K562 (cell line): ENCODE data around the gene MZB1. TPM values are rescaled to one million over a fixed set of nuclear protein-coding genes. Genes with fewer than 3 reads are reported as not detected.

Source experiments
- ATAC-seq: fragments of 200-7000 bp; cut with Tn5 transposase; 3 replicates; pipeline ENCODE4 v1.9.1; 2020; ENCODE audit warnings: moderate library complexity
- BruUV-seq: library from RNA; stranded (reverse); fragments of 400-500 nt; replicated peaks from 2 replicates; lab custom pipeline; 2021; lab: Mats Ljungman, UMichigan
- CTCF ChIA-PET: fragments of 300-600 bp; formaldehyde crosslinking; extraction: SDS; loops from one replicate; lab custom pipeline; 2021; ENCODE audit warnings: low intra/inter-chr PET ratio; lab: Yijun Ruan, JAX
- POLR2A ChIA-PET: fragments of 300-600, 350-650 bp; sonication (Branson Sonifier 250); formaldehyde crosslinking; extraction: SDS; loops from one replicate; lab custom pipeline; 2021; ENCODE audit warnings: antibody characterized with exemption, inconsistent platforms; lab: Yijun Ruan, JAX
- DNase-seq, 4 experiments: peaks; one replicate each; pipeline versions ENCODE4 v3.0.0 to v3.0.0-alpha.2; 2011 to 2018; ENCODE audit warnings: low spot score in 3 of 4, mixed read lengths in 3 of 4; ENCODE audit errors: extremely low read depth in 1 of 4
- FAIRE-seq: peaks from 2 replicates; lab custom pipeline; 2011; peaks lifted over from hg19 to GRCh38; lab: Jason Lieb, UNC
- H2AFZ ChIP-seq: 2 replicates; pipeline ENCODE4 v1.6.0; 2011; ENCODE audit warnings: low read depth, low read length, control low read depth, inconsistent platforms
- H3K27ac ChIP-seq: fragments of 200-600 bp; 3 replicates; pipeline ENCODE4 v1.8.0; 2011; ENCODE audit warnings: low read depth, mild to moderate bottlenecking, control low read depth, inconsistent platforms, low read length, moderate library complexity, mixed read lengths; ENCODE audit errors: extremely low read depth
- H3K27me3 ChIP-seq, 2 experiments: fragments of 300-600 bp in 1 of 2; 2 replicates in 1 of 2; 3 replicates in 1 of 2; pipeline versions ENCODE4 v1.6.0 to v1.8.0; 2011; ENCODE audit warnings: inconsistent platforms in 2 of 2, low read length in 2 of 2, mild to moderate bottlenecking in 1 of 2, mixed read lengths in 1 of 2, moderate library complexity in 1 of 2; ENCODE audit not compliant: control insufficient read depth in 2 of 2, insufficient read depth in 2 of 2
- H3K36me3 ChIP-seq: fragments of 300-600 bp; 3 replicates; pipeline ENCODE4 v1.8.0; 2011; ENCODE audit warnings: mild to moderate bottlenecking, low read length, inconsistent platforms; ENCODE audit not compliant: control insufficient read depth, insufficient read depth
- H3K4me1 ChIP-seq, 2 experiments: fragments of 200-600 bp in 1 of 2; replicated peaks in 1 of 2; 2 replicates in 1 of 2; 3 replicates in 1 of 2; pipeline versions ENCODE4 v1.5.1 to v1.8.0; 2011; ENCODE audit warnings: inconsistent platforms in 2 of 2, low read length in 2 of 2, mild to moderate bottlenecking in 1 of 2, mixed read lengths in 1 of 2, moderate library complexity in 1 of 2; ENCODE audit not compliant: control insufficient read depth in 2 of 2, insufficient read depth in 2 of 2
- H3K4me2 ChIP-seq: 2 replicates; pipeline ENCODE4 v1.6.1; 2011; ENCODE audit warnings: low read length, control low read depth, inconsistent platforms, mixed read lengths; ENCODE audit not compliant: insufficient read depth
- H3K4me3 ChIP-seq: fragments of 200-600 bp; sonication (generic), shearing (Covaris generic); 2 replicates; pipeline ENCODE4 v1.5.1; 2016; ENCODE audit warnings: control low read depth, inconsistent platforms
- H3K79me2 ChIP-seq: fragments of 200-600 bp; 3 replicates; pipeline ENCODE4 v1.8.0; 2011; ENCODE audit warnings: low read length, inconsistent platforms; ENCODE audit not compliant: control insufficient read depth, insufficient read depth
- H3K9ac ChIP-seq, 2 experiments: 2 replicates each; pipeline versions ENCODE4 v1.6.0 to v1.6.1; 2011; ENCODE audit warnings: low read depth in 2 of 2, low read length in 2 of 2, control low read depth in 1 of 2, inconsistent platforms in 1 of 2, mild to moderate bottlenecking in 1 of 2, mixed read lengths in 1 of 2; ENCODE audit not compliant: insufficient read depth in 1 of 2
- H3K9me1 ChIP-seq: one replicate; pipeline ENCODE4 v1.6.0; 2011; ENCODE audit warnings: inconsistent platforms, mild to moderate bottlenecking, low read length, moderate library complexity; ENCODE audit not compliant: control insufficient read depth, insufficient read depth
- H3K9me3 ChIP-seq: replicated peaks from 2 replicates; pipeline ENCODE4 v1.5.1; 2011; ENCODE audit warnings: low read depth, low read length, inconsistent platforms; ENCODE audit not compliant: control insufficient read depth, insufficient read depth
- H4K20me1 ChIP-seq: replicated peaks from 2 replicates; pipeline ENCODE4 v1.6.1; 2011; ENCODE audit warnings: low read length, inconsistent platforms, mixed read lengths; ENCODE audit not compliant: control insufficient read depth, insufficient read depth
- ARNT ChIP-seq, 2 experiments: fragments of 450-650 bp; IDR thresholded peaks; 2 replicates each; pipeline ENCODE4 v1.6.1; 2016; ENCODE audit warnings: mild to moderate bottlenecking in 1 of 2
- CEBPG ChIP-seq, 3 experiments: fragments of 200-800 bp in 1 of 3; sonication (Bioruptor generic) in 1 of 3; sonication (generic) in 1 of 3; formaldehyde crosslinking in 1 of 3; IDR thresholded peaks in 2 of 3; conservative IDR thresholded peaks in 1 of 3; 2 replicates each; pipeline versions ENCODE4 v1.6.1 to v1.8.0; 2016 to 2022; ENCODE audit warnings: missing compliant biosample characterization in 2 of 3, missing genetic modification characterization in 2 of 3, mild to moderate bottlenecking in 1 of 3, missing genetic modification reagents in 1 of 3
- E2F4 ChIP-seq: sonication (generic); formaldehyde crosslinking; IDR thresholded peaks from 2 replicates; pipeline ENCODE4 v1.8.0; 2022; ENCODE audit warnings: mild to moderate bottlenecking, low read depth, missing genetic modification reagents
- HINFP ChIP-seq: fragments of 450-650 bp; conservative IDR thresholded peaks from 2 replicates; pipeline ENCODE4 v1.6.1; 2016; ENCODE audit warnings: missing genetic modification characterization, low read depth, mild to moderate bottlenecking, control low read depth, missing compliant biosample characterization
- HNRNPLL ChIP-seq: fragments of 200-400 bp; formaldehyde crosslinking; IDR thresholded peaks from 2 replicates; pipeline ENCODE4 v1.6.1; 2017; ENCODE audit warnings: low read length, low read depth, mild to moderate bottlenecking; ENCODE audit not compliant: poor library complexity, severe bottlenecking
- NFXL1 ChIP-seq: fragments of 450-650 bp; formaldehyde crosslinking; IDR thresholded peaks from 2 replicates; pipeline ENCODE4 v1.4.0; 2021; ENCODE audit warnings: mild to moderate bottlenecking
- RFX1 ChIP-seq: fragments of 450-650 bp; IDR thresholded peaks from 2 replicates; pipeline ENCODE4 v1.6.1; 2016; ENCODE audit warnings: mild to moderate bottlenecking, moderate library complexity
- ZHX1 ChIP-seq: fragments of 150-350 bp; conservative IDR thresholded peaks from 2 replicates; pipeline ENCODE4 v1.6.1; 2014; ENCODE audit warnings: low read length
- ZNF12 ChIP-seq: sonication (generic); formaldehyde crosslinking; IDR thresholded peaks from 2 replicates; pipeline ENCODE4 v1.4.0; 2020; ENCODE audit warnings: mild to moderate bottlenecking, missing genetic modification reagents
- ZNF280A ChIP-seq: fragments of 450-650 bp; IDR thresholded peaks from 2 replicates; pipeline ENCODE4 v1.6.1; 2018; ENCODE audit warnings: mild to moderate bottlenecking, low read depth; ENCODE audit not compliant: partially characterized antibody
- WGBS: fragments of 100-300 bp; shearing (Covaris generic); methylation state at CpG from one replicate; pipeline ENCODE4 v1.1.6; 2016; ENCODE audit warnings: low coverage, mixed read lengths; ENCODE audit not compliant: insufficient coverage; ENCODE audit errors: missing lambda C conversion rate; 5-methylcytosine and 5-hydroxymethylcytosine counted together
- in situ Hi-C: fragments of 300-500 bp; cut with MboI; formaldehyde crosslinking; loops from 4 replicates; pipeline ENCODE4 v1.15.0; 2018; ENCODE audit warnings: inconsistent platforms, mixed read lengths
- intact Hi-C: fragments of 100-400 bp; cut with micrococcal nuclease; formaldehyde crosslinking; loops from 2 replicates; pipeline ENCODE4 v1.14.2; 2022
- polyA plus RNA-seq, 8 experiments: library from polyadenylated mRNA; depleted of rRNA in 4 of 8; stranded (reverse) in 5 of 8; unstranded in 3 of 8; fragments of >200 nt; fragmentation: Nextera tagmentation in 2 of 8; fragmentation: Illumina TruSeq in 1 of 8; extraction: Ambion mirVana in 2 of 8; extraction: Trizol in 1 of 8; gene quantifications; 2 replicates each; pipeline versions ENCODE4 v1.2.1 to v1.2.3, GENCODE V29; 2011 to 2014; ENCODE audit warnings: inconsistent platforms in 1 of 8, missing spikeins in 1 of 8
- total RNA-seq, 7 experiments: library from RNA; depleted of rRNA in 6 of 7; stranded (reverse); fragments of >200 nt in 6 of 7; fragmentation: Illumina TruSeq in 2 of 7; extraction: Trizol in 2 of 7; gene quantifications; 2 replicates each; pipeline versions ENCODE4 v1.2.1 to v1.2.3, GENCODE V29; 2011 to 2021; ENCODE audit warnings: low replicate concordance in 1 of 7

MZB1 gene
- total and polyA plus RNA-seq, 9 of the 15 experiments (the other 6 are each of a cell fraction or from before 2014, with no cell fraction given), result 0.13 to 0.31 TPM; not detected in 7

GRCh38 chr5:139340051-139340450, 49.7 kb downstream of the MZB1 start:
- no peak overlapping the region for H3K4me3 ChIP-seq
- no peaks in the 10 kb centered on the region for H3K27me3 ChIP-seq
- H3K27ac ChIP-seq, result no peak overlapping the region
- DNase-seq, result no peak
- peaks cover 10% of the 10 kb centered on the region; the same call in 2 of the 3 replicates for H3K36me3 ChIP-seq
- H3K79me2 ChIP-seq, result peaks cover 34% of the 10 kb centered on the region
- CTCF ChIA-PET, result no interaction called here
- no peak overlapping the region for H2AFZ ChIP-seq
- no peak for FAIRE-seq
- H3K4me2 ChIP-seq, result no peak overlapping the region
- intact Hi-C loops, result loop anchor here (2.0 to 5.0 kb wide), 4 partner anchors 43 to 763 kb away; partner anchors contain the start of genes HSPA9 and SPATA24
- H3K9me1 ChIP-seq, result no peaks in the 10 kb centered on the region
- ATAC-seq, result no peak
- WGBS, result 61% methylated on average over 2 of the region's 2 CpGs
- POLR2A ChIA-PET, result interaction anchor here (0.7 to 3.3 kb wide), 4 partner anchors 8 to 674 kb away, joined by 3 to 26 read pairs (median 4); no protein-coding TSS in a partner anchor
- in situ Hi-C loops, result no loop called here
- H4K20me1 ChIP-seq, result peaks cover 25% of the 10 kb centered on the region
- peaks cover 11 to 13% of the 10 kb centered on the region in 2 experiments; a peak in 3 of 5 replicates for H3K4me1 ChIP-seq
- no peaks in the 10 kb centered on the region for H3K9me3 ChIP-seq
- H3K9ac ChIP-seq, result no peak overlapping the region
- no TSS peak for BruUV-seq
- no peak for TF ChIP-seq E2F4 (CRISPR knock-in tag)
- no peak for TF ChIP-seq ZNF280A
- no peak for TF ChIP-seq HNRNPLL
- TF ChIP-seq ZNF12, result no peak
- TF ChIP-seq CEBPG (CRISPR knock-in tag; IDR thresholded peaks at IDR 0.05), result no peak
- no peak for TF ChIP-seq CEBPG (tag; conservative IDR thresholded peaks at IDR 0.05 in 1 of 2, IDR thresholded peaks at IDR 0.05 in 1 of 2)
- no peak for TF ChIP-seq ZHX1
- no peak for TF ChIP-seq RFX1
- TF ChIP-seq HINFP (tag), result no peak
- no peak for TF ChIP-seq ARNT (IDR thresholded peaks at IDR 0.05)
- no peak for TF ChIP-seq NFXL1 (CRISPR knock-in tag)
